ENCODE results near the gene VRTN. TPM values are rescaled to one million over a fixed set of nuclear protein-coding genes. Genes with fewer than 3 reads are reported as not detected.

The VRTN gene
- total RNA-seq, 1 experiment from 2014 or later = 104 TPM

DNA sequence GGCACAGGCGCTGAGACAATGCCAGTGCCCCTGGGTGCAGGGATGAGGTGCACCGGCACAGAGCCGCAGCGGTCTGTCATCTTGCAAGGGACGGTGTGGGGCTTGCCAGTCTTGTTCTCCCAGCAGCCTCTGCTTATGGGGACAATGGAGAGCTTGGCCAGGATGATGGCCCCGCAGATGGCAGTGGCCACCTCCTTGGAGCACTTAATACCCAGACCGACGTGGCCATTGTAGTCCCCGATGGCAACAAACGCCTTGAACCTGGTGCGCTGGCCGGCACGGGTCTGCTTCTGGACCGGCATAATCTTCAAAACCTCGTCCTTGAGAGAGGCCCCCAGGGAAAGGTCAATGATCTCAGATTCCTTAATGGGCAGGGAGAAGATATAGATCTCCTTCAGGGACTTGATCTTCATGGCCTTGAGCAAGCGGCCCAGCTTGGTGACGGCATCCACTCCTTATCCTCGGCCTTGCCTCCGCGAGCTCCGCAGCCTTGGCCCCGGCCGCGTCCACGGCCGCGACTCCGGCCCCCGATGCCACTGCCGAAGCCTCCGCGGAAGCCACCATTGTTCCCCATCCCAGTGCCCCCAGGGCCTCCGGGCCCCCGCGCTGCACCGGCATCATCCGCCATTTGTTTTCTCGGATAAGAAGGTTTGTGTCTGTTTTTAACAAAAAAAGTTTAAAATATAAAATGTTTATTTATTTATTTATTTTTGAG is 29.9 kb downstream of the VRTN start:
- H3K27me3 ChIP-seq (ENCODE audit: insufficient read depth, low read length) = no peaks in the 10 kb centered on the region
- H3K4ac ChIP-seq (ENCODE audit: low read depth, low read length) = no peak overlapping the region
- no peak overlapping the region for H3K14ac ChIP-seq (ENCODE audit: insufficient read depth, low read length)
- H3T11ph ChIP-seq (ENCODE audit: low read length) = no peak overlapping the region
- H4K91ac ChIP-seq (ENCODE audit: insufficient read length, low read depth, low read length) = no peak overlapping the region
- no peak overlapping the region for H3K56ac ChIP-seq (ENCODE audit: insufficient read length, low read depth, low read length)
- no peak overlapping the region for H2AK5ac ChIP-seq (ENCODE audit: insufficient read length, low read length)
- H4K20me1 ChIP-seq (ENCODE audit: control insufficient read depth, insufficient read depth, insufficient read length) = no peaks in the 10 kb centered on the region
- H2AFZ ChIP-seq (ENCODE audit: low read length) = no peak overlapping the region
- no peaks in the 10 kb centered on the region; a peak in 1 of 5 replicates for H3K9me3 Mint-ChIP-seq
- H3K4me1 Mint-ChIP-seq = peaks cover 3 to 7% of the 10 kb centered on the region in 2 experiments
- no peak overlapping the region for H3K23ac ChIP-seq (ENCODE audit: insufficient read length, low read depth, low read length)
- no peak overlapping the region for H3K27ac ChIP-seq (ENCODE audit: insufficient read length, low read depth, low read length)
- no peak for DNase-seq
- peaks cover 2% of the 10 kb centered on the region for H3K27me3 Mint-ChIP-seq (ENCODE audit: low read depth)
- H3K27ac Mint-ChIP-seq = no peak overlapping the region
- H3K9ac ChIP-seq (ENCODE audit: extremely low read depth, insufficient read length, low read length) = no peak overlapping the region
- no peak overlapping the region for H3K18ac ChIP-seq (ENCODE audit: insufficient read length, low read depth, low read length)
- H2BK12ac ChIP-seq (ENCODE audit: insufficient read length, low read depth, low read length) = no peak overlapping the region
- no peaks in the 10 kb centered on the region for H3K4me1 ChIP-seq (ENCODE audit: insufficient read depth, low read length)
- no peaks in the 10 kb centered on the region for H3K23me2 ChIP-seq (ENCODE audit: insufficient read length, low read depth, low read length, poor library complexity, severe bottlenecking)
- H2BK120ac ChIP-seq (ENCODE audit: low read depth, low read length, poor library complexity, severe bottlenecking) = no peak overlapping the region
- no peak overlapping the region for H4K5ac ChIP-seq (ENCODE audit: insufficient read length, low read depth, low read length)
- no CpG with 5 or more reads among the region's 38 CpGs for WGBS (ENCODE audit: extremely low coverage, insufficient read length, low lambda C conversion rate)
- no peaks in the 10 kb centered on the region for H3K79me1 ChIP-seq (ENCODE audit: insufficient read depth, low read depth, low read length, poor library complexity, severe bottlenecking)
- no peak overlapping the region for H2BK20ac ChIP-seq (ENCODE audit: low read depth, low read length, poor library complexity, severe bottlenecking)
- no peak overlapping the region for H3K4me2 ChIP-seq (ENCODE audit: insufficient read depth, insufficient read length, low read length)
- TF ChIP-seq, protein P1, sequence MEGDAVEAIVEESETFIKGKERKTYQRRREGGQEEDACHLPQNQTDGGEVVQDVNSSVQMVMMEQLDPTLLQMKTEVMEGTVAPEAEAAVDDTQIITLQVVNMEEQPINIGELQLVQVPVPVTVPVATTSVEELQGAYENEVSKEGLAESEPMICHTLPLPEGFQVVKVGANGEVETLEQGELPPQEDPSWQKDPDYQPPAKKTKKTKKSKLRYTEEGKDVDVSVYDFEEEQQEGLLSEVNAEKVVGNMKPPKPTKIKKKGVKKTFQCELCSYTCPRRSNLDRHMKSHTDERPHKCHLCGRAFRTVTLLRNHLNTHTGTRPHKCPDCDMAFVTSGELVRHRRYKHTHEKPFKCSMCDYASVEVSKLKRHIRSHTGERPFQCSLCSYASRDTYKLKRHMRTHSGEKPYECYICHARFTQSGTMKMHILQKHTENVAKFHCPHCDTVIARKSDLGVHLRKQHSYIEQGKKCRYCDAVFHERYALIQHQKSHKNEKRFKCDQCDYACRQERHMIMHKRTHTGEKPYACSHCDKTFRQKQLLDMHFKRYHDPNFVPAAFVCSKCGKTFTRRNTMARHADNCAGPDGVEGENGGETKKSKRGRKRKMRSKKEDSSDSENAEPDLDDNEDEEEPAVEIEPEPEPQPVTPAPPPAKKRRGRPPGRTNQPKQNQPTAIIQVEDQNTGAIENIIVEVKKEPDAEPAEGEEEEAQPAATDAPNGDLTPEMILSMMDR (conservative IDR thresholded peaks at IDR 0.05) = no peak
- H4K8ac ChIP-seq (replicated peaks; ENCODE audit: insufficient read length, low read depth, low read length) = no peak overlapping the region
- no peak overlapping the region for H2BK5ac ChIP-seq (ENCODE audit: insufficient read length, low read length)
- no peaks in the 10 kb centered on the region for H3K79me2 ChIP-seq (ENCODE audit: insufficient read depth, low read length)
- H3K9me3 ChIP-seq (ENCODE audit: control insufficient read depth, low read depth, low read length) = no peaks in the 10 kb centered on the region
- no peak overlapping the region for H2BK15ac ChIP-seq (ENCODE audit: low read depth, low read length)
- H3K36me3 Mint-ChIP-seq (ENCODE audit: insufficient read depth in 1 of 3, low read depth in 3 of 3) = no peaks in the 10 kb centered on the region
- no peak overlapping the region for H3K4me3 Mint-ChIP-seq
